ENCODE measurements around the gene TMEM178B.
"Not testable (repeated sequence)": the region's sequence is repeated elsewhere in the genome, so short reads cannot be mapped to it uniquely, and the experiment has no call there.

The TMEM178B gene

GRCh38 chr7:141389140-141389796 is 315.4 kb downstream of the TMEM178B start:
- no peak for DNase-seq (ENCODE audit: low spot score)

GRCh38 chr7:141390339-141390738 is 316.5 kb downstream of the TMEM178B start:
- DNase-seq (ENCODE audit: low spot score) = no peak

- DNase-seq (ENCODE audit: low spot score) = no peak
Observed at GRCh38 chr7:141393056-141393455, 319.2 kb downstream of the TMEM178B start.

GRCh38 chr7:141397236-141398163 is 323.6 kb downstream of the TMEM178B start:
- no peak for DNase-seq (ENCODE audit: low spot score)

- DNase-seq (ENCODE audit: low spot score) = no peak
Observed at GRCh38 chr7:141400356-141400755, 326.5 kb downstream of the TMEM178B start.

GRCh38 chr7:141402277-141402996 is 328.6 kb downstream of the TMEM178B start:
- no peak for DNase-seq (ENCODE audit: low spot score)

- DNase-seq (ENCODE audit: low spot score) = not testable (repeated sequence)
Observed at GRCh38 chr7:141403846-141404245, 330.0 kb downstream of the TMEM178B start.

- DNase-seq (ENCODE audit: low spot score) = no peak
Observed at GRCh38 chr7:141406347-141406746, 332.5 kb downstream of the TMEM178B start.

- no peak for DNase-seq (ENCODE audit: low spot score)
Observed at GRCh38 chr7:141407893-141408292, 334.0 kb downstream of the TMEM178B start.

- no peak for DNase-seq (ENCODE audit: low spot score)
Observed at GRCh38 chr7:141408440-141408839, 334.6 kb downstream of the TMEM178B start.

- no peak for DNase-seq (ENCODE audit: low spot score)
Observed at GRCh38 chr7:141409219-141409618, 335.4 kb downstream of the TMEM178B start.

GRCh38 chr7:141409801-141410329 is 336.0 kb downstream of the TMEM178B start:
- DNase-seq (ENCODE audit: low spot score) = no peak

GRCh38 chr7:141410353-141411000 is 336.6 kb downstream of the TMEM178B start:
- DNase-seq (ENCODE audit: low spot score) = no peak

- DNase-seq (ENCODE audit: low spot score) = no peak
Observed at GRCh38 chr7:141411133-141411532, 337.3 kb downstream of the TMEM178B start.

- no peak for DNase-seq (ENCODE audit: low spot score)
Observed at GRCh38 chr7:141415999-141416398, 342.1 kb downstream of the TMEM178B start.

GRCh38 chr7:141416650-141417270 is 342.9 kb downstream of the TMEM178B start:
- no peak for DNase-seq (ENCODE audit: low spot score)

- no peak for DNase-seq (ENCODE audit: low spot score)
Observed at GRCh38 chr7:141417506-141417905, 343.6 kb downstream of the TMEM178B start.

- DNase-seq (ENCODE audit: low spot score) = no peak
Observed at GRCh38 chr7:141418066-141418465, 344.2 kb downstream of the TMEM178B start.

GRCh38 chr7:141421306-141421705 is 347.4 kb downstream of the TMEM178B start:
- DNase-seq (ENCODE audit: low spot score) = no peak

- DNase-seq (ENCODE audit: low spot score) = no peak
Observed at GRCh38 chr7:141427134-141427533, 353.3 kb downstream of the TMEM178B start.

GRCh38 chr7:141430455-141431139 is 356.7 kb downstream of the TMEM178B start:
- DNase-seq (ENCODE audit: low spot score) = no peak
